Effector CD8-positive, alpha-beta T cell (primary cell): ENCODE results near the gene PEX14.

Experiments used
- DNase-seq: peaks from one replicate; lab custom pipeline; 2025; lab: John Stamatoyannopoulos, UW

Gene PEX14

DNA sequence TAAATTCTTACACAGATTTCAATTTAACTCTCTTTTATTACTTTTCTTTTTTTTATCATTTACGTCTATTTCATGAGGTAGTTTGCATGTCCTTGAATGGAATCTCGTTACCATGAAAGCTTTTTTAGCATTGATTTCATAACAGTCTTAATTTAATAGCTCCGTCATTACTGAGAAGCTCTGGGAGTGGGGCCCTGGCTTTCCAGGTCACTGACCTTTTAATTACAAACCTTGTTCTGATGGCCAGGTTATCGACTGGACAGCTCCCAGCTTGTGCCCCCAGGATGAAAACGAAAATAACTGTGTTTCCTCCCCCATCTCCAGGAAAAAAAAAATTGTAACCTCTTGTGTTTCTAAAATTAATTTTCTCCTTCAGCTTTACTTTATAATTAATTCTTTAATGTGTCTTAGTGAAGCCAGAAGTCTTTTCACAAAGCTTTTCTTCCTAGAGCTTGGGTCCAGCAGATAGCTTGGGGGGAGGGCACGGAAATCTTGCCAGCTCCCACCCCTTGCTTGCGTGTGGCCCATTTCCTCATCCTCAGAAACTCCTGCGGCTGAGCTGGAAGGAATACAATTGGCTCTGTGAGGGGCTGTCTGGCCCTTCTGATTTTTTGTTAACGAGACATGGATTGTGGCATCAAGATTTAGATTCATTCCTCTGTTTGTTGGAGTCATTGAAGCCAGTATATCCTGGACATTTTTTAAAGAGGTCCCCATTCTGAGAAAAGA lies 65.7 kb downstream of the PEX14 start:
- no peak for DNase-seq

- no peak for DNase-seq
Measured at GRCh38 chr1:10541286-10541685, 66.5 kb downstream of the PEX14 start.

GRCh38 chr1:10544239-10544638 lies 69.5 kb downstream of the PEX14 start:
- DNase-seq = no peak

- no peak for DNase-seq
Measured at GRCh38 chr1:10546896-10547295, 72.1 kb downstream of the PEX14 start.

DNA sequence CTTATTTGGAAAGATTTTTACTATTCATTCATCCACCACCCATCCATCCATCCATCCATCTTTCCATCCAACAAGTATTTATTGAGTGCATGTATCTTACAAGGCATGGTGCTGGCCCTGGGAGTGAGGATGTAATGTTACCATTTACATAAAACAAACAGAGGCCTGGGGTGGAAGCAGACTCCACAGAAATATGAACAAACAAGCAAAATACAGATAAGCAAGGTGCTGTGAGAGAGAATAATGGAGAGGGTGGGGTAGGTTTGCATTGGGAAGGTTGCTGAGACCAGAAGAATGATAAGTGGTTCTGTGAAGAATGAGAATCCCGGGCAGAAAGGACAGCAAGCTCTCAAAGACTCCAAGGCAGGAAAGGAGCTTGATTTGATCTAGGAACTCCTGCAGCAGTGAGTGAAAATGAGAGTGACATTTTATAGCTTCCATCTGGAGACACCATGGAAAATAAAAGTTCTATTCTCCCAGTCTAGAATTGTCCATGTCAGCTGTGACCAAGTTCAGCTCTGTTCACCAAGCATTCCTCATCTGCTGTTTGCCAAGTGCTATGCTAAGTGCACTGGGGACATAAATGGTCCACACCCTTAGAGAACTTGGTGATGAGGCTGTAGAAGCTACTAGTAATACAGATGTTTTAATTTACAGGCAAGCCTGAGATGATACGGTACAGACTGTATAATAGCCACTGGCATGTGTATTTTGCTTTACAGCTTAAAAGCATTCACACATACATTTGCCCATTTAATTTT lies 75.3 kb downstream of the PEX14 start:
- no peak for DNase-seq

DNA sequence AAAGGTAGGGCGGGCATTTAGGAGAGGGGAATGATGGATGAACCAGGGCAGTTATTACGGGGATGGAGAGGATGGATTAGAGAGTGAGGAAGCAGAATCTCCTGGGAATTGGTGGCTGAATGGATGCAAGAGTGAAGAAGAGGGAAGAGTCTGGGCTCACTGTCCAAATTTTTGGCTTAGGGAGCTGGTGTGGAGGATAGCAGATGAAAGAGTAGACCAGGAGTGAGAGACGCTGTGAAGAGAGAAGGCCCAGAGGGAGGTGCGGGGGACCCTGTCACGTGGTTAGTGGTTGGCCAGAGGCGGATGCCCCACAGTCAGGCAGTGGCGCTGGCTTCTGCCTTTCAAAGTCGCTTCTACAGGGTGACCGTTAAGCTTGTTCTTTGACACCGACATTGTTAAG lies 78.4 kb downstream of the PEX14 start:
- no peak for DNase-seq

GRCh38 chr1:10555635-10556429 lies 81.1 kb downstream of the PEX14 start:
- DNase-seq = no peak

DNA sequence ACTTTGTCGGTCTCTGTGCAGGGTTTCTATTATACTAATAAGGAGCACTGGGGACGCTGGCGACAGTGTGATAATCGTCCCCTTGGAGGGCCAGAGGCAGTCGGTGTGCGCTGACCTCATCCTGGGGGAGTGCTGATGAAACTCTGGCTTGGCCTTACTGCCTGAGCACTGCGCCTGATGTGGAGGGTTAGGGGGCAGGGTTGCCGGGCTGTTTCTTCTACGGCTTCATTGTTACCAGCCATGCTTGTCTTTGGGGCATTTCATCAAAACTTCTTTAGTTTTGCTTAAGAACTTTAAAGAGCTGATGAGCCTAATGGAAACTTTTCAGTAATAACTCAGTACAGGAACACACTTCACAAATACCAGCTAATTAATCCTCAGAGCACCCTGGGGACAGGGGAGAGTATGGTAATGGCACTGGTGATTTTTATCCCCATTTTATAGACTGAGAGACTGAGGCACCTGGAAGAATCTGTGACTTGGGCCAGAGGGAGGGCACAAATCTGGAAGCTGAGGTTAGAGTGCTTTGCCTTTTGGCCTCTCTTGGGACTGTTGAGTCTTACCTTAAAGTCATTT lies 81.8 kb downstream of the PEX14 start:
- no peak for DNase-seq

DNA sequence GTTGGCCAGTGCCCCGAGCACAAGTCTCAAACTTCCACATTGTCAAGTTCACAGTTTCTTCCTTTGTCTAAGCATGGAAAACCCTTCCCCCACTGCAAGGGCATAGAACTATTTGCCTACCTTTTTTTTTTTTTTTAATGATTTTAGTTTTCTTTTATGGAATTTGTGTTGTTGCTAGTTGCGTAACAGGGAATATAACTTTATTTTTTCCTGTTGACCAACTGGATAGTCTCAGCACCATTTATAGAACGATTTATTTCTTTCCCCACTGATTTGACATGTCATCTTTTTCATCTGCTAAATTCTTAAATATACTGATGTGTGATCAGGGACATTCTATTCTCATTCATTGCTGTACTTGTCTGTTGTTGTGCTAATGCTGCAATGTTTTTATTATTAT lies 83.0 kb downstream of the PEX14 start:
- DNase-seq = no peak

- no peak for DNase-seq
Measured at GRCh38 chr1:10559386-10559785, 84.6 kb downstream of the PEX14 start.

- DNase-seq = no peak
Measured at GRCh38 chr1:10561497-10561896, 86.7 kb downstream of the PEX14 start.

- DNase-seq = no peak
Measured at GRCh38 chr1:10561955-10562354, 87.2 kb downstream of the PEX14 start.

GRCh38 chr1:10564063-10564462 lies 89.3 kb downstream of the PEX14 start:
- DNase-seq = no peak

GRCh38 chr1:10569531-10569930 lies 94.8 kb downstream of the PEX14 start:
- DNase-seq = no peak

DNA sequence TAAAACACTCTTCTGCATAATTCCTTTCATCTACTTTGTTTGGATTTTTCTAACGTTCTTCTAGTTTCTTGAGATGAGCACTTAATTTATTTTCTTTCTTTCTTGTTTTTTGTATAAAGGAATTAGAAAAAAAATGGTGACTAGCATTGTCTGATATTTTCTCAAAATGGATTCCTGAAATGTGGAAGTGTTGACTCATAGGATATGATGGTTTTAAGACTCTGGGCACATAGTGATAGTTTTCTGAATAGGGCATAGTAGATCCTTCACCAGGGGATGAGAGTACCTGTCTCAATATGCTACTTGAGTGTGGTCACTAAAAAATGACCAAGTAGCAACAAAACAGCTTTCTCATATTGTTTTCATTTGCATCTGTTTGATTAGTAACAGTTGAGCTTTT lies 100.9 kb downstream of the PEX14 start:
- no peak for DNase-seq

- DNase-seq = no peak
Measured at GRCh38 chr1:10578070-10578469, 103.3 kb downstream of the PEX14 start.

GRCh38 chr1:10583641-10584040 lies 108.9 kb downstream of the PEX14 start:
- DNase-seq = no peak

DNA sequence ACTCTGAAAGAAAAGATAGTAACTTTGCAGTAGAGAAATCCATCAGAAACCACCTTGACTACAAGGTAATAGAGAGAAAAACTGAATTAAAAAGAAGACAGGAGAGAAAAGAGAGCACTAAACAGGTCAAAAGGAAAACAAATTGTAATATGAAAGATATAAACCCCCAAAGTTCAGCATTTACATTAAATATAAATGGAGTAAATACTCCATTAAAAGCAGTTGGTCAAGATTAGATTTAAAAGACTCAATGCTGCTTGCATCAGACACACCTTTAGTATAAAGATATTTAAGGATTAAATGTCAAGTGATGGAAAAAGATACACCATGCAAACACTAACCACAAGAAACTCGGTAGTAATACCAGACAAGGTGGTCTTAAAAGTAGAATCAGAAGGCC lies 110.5 kb downstream of the PEX14 start:
- DNase-seq = no peak

DNA sequence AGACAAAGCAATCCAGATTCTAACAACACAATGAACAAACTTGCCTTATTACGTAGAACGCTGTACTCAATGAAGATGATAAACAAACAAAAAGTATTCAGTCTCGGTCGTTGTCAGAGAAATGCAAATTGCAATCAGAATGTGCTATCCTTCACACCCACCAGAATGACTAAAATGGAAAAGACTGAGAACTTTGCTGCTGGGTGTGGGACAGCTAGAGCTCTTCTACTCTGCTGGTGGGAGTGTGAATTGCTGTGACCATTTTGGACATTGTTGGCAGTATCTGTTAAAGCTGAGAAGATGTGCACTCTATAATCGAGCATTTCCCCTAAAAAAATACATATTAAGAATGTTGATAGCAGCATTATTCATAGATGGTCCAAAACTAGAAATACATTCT lies 111.4 kb downstream of the PEX14 start:
- DNase-seq = no peak

DNA sequence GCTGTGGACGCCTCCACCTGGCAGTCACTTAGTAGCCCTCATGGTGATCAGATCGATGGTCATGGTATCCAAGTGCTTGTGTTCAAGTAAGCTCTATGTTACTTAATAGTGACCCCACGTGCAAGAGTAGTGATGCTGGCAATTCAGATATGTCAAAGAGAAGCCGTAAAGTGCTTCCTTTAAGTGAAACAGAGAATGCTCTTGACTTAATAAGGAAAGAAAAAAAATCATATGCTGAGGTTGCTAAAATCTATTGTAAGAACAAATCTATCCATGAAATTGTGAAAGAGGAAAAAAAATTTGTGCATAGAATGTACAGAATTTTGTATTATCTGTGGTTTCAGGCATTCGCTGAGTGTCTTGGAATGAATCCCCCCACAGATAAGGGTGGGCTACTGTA lies 113.9 kb downstream of the PEX14 start:
- DNase-seq = no peak

DNA sequence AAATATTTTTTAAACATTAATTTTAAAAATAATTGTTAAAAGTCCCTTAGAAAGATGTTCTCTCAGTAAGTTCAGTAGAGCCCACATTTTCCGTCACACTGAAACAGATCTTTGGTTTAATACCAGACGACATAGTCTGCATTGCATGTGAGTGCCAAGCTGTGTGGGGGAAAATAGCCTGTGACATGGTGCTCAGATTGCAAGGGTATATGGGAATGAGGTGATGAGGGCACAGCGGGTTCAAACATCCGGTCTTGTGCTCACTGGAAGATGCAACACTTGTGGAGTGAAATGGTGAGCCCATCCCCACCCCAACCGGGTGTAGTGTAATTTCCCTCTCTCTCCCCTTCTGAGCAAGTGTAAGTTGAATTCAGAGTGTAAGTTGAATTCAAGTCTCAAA lies 114.3 kb downstream of the PEX14 start:
- no peak for DNase-seq

DNA sequence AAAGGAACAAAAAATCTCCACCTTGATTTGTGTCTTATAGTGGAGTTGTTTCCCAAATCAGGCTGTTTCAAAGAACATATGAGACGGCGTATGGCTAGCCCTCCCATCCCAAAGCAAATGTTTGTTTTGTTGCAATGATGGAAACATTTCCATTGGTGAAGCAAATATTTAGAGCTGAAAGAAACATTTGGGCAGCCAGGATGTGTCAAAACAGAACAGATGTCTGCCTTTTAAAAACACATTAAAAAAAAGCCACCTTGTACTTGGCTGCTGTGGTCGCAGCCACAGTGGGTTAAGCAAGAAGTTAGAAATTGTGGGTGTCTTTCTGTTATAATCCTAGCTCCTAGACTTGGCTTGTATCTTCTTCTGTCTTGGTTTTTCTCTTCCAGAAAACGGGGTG lies 116.3 kb downstream of the PEX14 start:
- DNase-seq = no peak
